ENCODE data around the gene FKBP4. TPM values are rescaled to one million over a fixed set of nuclear protein-coding genes. Genes with fewer than 3 reads are reported as not detected.

The FKBP4 gene
- total and polyA plus RNA-seq, 2 of the 13 experiments (the other 11 are each of a cell fraction or from before 2014, with no cell fraction given), result 25.7 to 66.1 TPM

DNA sequence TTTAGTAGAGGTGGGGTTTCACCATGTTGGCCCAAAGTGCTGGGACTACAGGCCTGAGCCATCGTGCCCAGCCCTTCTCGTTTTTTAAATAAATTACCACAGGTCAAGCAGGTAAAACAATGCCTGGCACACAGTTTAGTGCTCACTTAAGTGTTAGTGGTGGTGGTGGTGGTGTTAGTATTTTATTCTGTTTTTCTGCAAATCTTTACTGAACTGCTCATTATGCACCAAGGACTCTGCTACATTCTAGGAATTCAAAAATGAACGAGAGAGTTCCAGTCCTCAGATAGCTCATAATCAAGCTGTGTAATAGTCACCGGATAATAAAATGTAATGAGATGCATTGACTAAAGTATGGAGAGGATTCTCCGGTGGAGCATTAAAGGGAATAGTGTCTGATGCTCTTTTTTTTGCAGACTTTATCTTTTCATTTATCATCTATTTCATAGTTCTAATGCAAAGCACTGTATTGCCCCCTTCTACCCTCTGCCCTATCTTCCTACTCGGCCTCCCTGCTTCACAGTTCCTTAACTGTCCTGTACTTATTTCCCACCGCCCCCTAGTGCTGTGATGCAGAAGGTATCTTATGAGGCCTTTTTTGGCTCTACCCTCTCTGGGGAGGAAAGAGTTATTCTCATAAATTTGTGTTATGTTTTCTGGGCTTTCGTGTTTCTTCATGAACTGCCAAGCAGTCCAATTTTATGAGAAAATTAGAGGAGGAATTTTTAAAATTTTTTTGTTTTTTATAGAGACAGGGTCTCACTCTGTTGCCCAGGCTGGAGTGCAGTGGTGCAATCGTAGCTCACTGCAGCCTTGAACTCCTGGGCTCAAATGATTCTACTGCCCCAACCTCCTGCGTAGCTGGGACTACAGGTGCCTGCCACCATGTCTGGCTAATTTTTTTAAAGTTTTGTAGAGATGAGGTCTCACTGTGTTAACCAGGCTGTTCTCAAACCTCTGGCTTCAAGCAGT, 18.7 kb downstream of the FKBP4 start:
- ChIA-PET POLR2A (interaction anchor here (1.2 to 1.7 kb wide), 4 partner anchors 15 to 150 kb away, joined by 3 to 9 read pairs (median 6); no protein-coding TSS in a partner anchor), CTCF (ENCODE audit: low intra/inter-chr PET ratio, low total read pairs) (interaction anchor here (1.2 kb wide), 1 partner anchor 74 kb away, joined by 3 read pairs; no protein-coding TSS in a partner anchor)
- Histone ChIP-seq H3K4me2 (ENCODE audit: low read depth, low read length) (peak overlapping the region; percentile 96), H3K9ac (ENCODE audit: insufficient read depth, low read depth, low read length) (peak overlapping the region; percentile 98), H3K79me2 (ENCODE audit: insufficient read depth, low read length) (peaks cover 16% of the 10 kb centered on the region), H3K36me3 (replicated peaks in 1 of 2; ENCODE audit: control insufficient read depth in 1 of 2, insufficient read depth in 2 of 2, low read length in 2 of 2) (peaks cover 0 to 9% of the 10 kb centered on the region in 2 experiments; a peak in 3 of 5 replicates), H3K27me3 (ENCODE audit: control insufficient read depth in 1 of 2, insufficient read depth in 2 of 2, low read length in 2 of 2) (peaks cover 0 to 3% of the 10 kb centered on the region in 2 experiments; a peak in 1 of 5 replicates), H3K4me1 (ENCODE audit: insufficient read depth, low read length) (peaks cover 17% of the 10 kb centered on the region), H3K27ac (ENCODE audit: extremely low read length, insufficient read depth, low read length) (peak overlapping the region; percentile 99), H3K4me3 (replicated peaks in 1 of 3; ENCODE audit: insufficient read depth in 1 of 3, low read depth in 2 of 3, low read length in 3 of 3) (peak overlapping the region; percentile 80 to 98 (median 90)), H2AFZ (ENCODE audit: low read length) (no peak overlapping the region), H4K20me1 (ENCODE audit: insufficient read depth, low read length) (peaks cover 5% of the 10 kb centered on the region; the same call in 1 of the 2 replicates), H3K9me3 (ENCODE audit: low read length) (no peaks in the 10 kb centered on the region)
- BruUV-seq (replicated peaks), result no TSS peak
- whole genome bisulfite sequencing (ENCODE audit: low lambda C conversion rate), result 8% methylated on average over 10 of the region's 10 CpGs
- FAIRE-seq, result no peak
- intact Hi-C loops (cut with micrococcal nuclease; ENCODE audit: unreplicated experiment), result no loop called here
- ATAC-seq, result peak; percentile 64
- peak; percentile 69 for DNase-seq (ENCODE audit: low spot score)
- in situ Hi-C loops (cut with HindIII; ENCODE audit: extremely low pct_ligation_motif_present, low pct_unique_long_range_greater_than_20kb), result no loop called here
- TF ChIP-seq AHDC1 (CRISPR knock-in tag; IDR thresholded peaks at IDR 0.05; ENCODE audit: borderline replicate concordance) (peak; percentile 11; the same call in 1 of the 2 replicates), KLF6 (CRISPR knock-in tag; IDR thresholded peaks at IDR 0.05) (no peak; the same call in 1 of the 2 replicates), TFE3 (CRISPR knock-in tag; IDR thresholded peaks at IDR 0.05) (no peak), MTA3 (CRISPR knock-in tag; IDR thresholded peaks at IDR 0.05) (no peak), ZNF207 (IDR thresholded peaks at IDR 0.05; ENCODE audit: borderline replicate concordance) (no peak)
- TF ChIP-seq, protein P1, sequence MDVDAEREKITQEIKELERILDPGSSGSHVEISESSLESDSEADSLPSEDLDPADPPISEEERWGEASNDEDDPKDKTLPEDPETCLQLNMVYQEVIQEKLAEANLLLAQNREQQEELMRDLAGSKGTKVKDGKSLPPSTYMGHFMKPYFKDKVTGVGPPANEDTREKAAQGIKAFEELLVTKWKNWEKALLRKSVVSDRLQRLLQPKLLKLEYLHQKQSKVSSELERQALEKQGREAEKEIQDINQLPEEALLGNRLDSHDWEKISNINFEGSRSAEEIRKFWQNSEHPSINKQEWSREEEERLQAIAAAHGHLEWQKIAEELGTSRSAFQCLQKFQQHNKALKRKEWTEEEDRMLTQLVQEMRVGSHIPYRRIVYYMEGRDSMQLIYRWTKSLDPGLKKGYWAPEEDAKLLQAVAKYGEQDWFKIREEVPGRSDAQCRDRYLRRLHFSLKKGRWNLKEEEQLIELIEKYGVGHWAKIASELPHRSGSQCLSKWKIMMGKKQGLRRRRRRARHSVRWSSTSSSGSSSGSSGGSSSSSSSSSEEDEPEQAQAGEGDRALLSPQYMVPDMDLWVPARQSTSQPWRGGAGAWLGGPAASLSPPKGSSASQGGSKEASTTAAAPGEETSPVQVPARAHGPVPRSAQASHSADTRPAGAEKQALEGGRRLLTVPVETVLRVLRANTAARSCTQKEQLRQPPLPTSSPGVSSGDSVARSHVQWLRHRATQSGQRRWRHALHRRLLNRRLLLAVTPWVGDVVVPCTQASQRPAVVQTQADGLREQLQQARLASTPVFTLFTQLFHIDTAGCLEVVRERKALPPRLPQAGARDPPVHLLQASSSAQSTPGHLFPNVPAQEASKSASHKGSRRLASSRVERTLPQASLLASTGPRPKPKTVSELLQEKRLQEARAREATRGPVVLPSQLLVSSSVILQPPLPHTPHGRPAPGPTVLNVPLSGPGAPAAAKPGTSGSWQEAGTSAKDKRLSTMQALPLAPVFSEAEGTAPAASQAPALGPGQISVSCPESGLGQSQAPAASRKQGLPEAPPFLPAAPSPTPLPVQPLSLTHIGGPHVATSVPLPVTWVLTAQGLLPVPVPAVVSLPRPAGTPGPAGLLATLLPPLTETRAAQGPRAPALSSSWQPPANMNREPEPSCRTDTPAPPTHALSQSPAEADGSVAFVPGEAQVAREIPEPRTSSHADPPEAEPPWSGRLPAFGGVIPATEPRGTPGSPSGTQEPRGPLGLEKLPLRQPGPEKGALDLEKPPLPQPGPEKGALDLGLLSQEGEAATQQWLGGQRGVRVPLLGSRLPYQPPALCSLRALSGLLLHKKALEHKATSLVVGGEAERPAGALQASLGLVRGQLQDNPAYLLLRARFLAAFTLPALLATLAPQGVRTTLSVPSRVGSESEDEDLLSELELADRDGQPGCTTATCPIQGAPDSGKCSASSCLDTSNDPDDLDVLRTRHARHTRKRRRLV (CRISPR knock-in tag; IDR thresholded peaks at IDR 0.05), result 0 out of 2 replicates have a peak, but pooled peaks have one; percentile 45
- TF ChIP-seq, protein P2, sequence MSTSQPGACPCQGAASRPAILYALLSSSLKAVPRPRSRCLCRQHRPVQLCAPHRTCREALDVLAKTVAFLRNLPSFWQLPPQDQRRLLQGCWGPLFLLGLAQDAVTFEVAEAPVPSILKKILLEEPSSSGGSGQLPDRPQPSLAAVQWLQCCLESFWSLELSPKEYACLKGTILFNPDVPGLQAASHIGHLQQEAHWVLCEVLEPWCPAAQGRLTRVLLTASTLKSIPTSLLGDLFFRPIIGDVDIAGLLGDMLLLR (CRISPR knock-in tag; IDR thresholded peaks at IDR 0.05), result no peak

Measured in HepG2 (cell line).